Vagina (tissue), 2 donors: ENCODE measurements around the gene VWA1.
"Not testable (repeated sequence)": the region's sequence is repeated elsewhere in the genome, so short reads cannot be mapped to it uniquely, and the experiment has no call there.

Source experiments
- POLR2A ChIP-seq, 2 donors: fragments of 450-650 bp; IDR thresholded peaks; one replicate each; pipeline ENCODE4 v1.6.1; 2017; ENCODE audit warnings: antibody characterized with exemption in 2 of 2, mild to moderate bottlenecking in 2 of 2, moderate library complexity in 2 of 2
- POLR2AphosphoS5 ChIP-seq, 2 donors: sonication (generic); formaldehyde crosslinking; IDR thresholded peaks; one replicate each; pipeline ENCODE4 v1.9.0; 2017; ENCODE audit warnings: antibody characterized with exemption in 2 of 2, mild to moderate bottlenecking in 2 of 2, low read depth in 1 of 2; ENCODE audit not compliant: insufficient read depth in 1 of 2

DNA sequence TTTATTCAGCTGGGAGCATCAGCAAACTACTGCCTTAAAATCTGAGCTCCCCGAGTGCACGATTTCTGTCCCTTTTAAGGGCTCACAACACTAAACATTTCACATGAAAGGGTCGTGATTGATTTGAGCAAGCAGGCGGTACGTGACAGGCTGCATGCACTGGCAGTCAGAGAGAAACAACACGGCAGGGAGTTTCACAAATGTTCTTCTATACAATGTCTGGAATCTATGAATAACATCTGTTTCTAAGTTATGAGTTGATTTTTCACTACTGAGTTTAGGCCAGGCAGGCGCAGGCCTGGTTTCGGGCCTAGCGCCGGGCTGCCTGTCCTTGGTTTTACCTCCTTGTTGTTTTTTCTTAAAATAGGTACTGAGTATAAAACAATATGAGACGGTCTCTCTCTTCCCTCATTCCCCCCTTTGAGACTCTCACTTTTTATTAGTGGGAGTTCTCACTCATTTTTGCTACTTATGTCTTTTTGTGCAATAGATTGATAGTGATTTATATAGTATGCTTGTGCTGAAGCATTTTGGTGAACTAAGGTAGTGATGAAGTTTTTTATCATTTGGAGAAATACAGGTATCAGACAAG lies 23.1 kb upstream of the VWA1 start:
- TF ChIP-seq POLR2A (IDR thresholded peaks at IDR 0.05); POLR2AphosphoS5 (IDR thresholded peaks at IDR 0.05; ENCODE audit: insufficient read depth in 1 of 2, low read depth in 1 of 2): not testable (repeated sequence)
